HTERT RPE-1 (cell line): Measurements from ENCODE around the gene UNC13C.

Experiments used
- in situ Hi-C: fragments of 300-500 bp; cut with MboI; formaldehyde crosslinking; loops from 4 replicates; pipeline ENCODE4 v1.14.3; 2020; ENCODE audit warnings: low sequenced_read_pairs

Gene UNC13C

GRCh38 chr15:54559405-54560069, 581.3 kb downstream of the UNC13C start:
- in situ Hi-C loops: no loop called here

GRCh38 chr15:54560417-54560816, 582.2 kb downstream of the UNC13C start:
- in situ Hi-C loops: no loop called here

DNA sequence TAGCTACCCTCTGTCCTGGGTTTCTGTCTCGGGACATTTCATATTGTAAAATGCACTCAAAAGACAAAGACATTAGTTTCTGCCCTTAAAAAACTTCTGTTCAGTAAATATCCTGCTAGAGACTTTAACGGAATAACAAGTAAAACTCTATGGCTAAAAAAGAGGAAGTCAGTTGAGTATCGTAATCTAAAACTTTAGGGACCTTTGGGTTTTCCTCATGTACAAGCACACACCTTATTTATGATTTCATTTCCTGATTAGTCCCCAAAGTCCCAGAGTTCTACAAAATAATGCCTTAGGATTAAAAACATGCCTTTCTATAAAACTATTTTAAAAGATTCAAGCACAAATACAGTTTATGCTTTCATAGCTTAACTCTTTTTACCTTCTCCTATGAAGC, 585.9 kb downstream of the UNC13C start:
- in situ Hi-C loops: no loop called here

DNA sequence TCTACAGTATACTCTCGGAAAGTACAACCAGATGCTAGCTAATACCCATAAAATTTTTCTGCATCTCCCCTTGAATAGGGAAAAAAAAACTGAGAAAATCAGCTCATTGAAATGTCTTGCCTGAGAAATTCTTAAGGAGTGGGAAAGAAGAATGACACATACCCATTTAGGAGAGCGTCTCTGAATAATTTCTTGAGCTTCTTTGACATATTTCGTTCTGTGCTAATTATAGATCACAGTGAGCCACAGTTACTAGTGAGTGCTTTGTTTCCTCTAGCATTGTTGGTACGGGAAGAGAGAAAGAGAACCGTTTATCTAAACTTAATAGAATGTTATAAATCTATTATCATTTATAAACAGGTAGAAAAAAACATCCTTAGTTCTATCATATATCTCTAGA, 588.4 kb downstream of the UNC13C start:
- in situ Hi-C loops: no loop called here

DNA sequence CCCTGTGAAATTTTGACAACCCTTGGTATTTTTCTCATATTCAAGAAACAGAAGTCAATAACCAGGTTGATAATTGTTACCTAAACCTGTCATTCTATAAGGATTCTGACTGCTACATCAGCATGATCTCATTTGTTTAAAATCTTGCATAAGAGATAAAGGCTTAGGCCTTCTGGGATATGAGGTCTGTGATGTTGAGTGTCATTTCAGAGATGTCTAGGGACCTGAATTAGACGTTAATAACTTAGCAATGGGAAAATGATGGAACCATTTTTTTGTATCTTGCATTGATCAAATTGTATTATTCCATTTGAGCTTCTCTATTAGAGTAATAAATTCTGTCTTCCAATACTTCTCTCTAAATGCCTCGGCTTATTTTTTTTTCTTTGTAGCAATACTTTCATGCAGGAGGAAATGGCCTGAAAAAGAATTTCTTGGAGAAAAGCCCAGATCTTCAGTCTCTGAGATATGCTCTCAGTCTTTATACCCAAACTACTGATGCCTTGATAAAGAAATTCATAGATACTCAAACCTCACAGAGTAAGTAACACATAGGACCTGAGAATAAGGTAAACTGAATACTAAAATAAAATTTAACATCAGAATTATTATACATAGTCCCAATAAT, 589.3 kb downstream of the UNC13C start:
- in situ Hi-C loops: no loop called here

GRCh38 chr15:54568381-54568780, 590.1 kb downstream of the UNC13C start:
- in situ Hi-C loops: no loop called here

- in situ Hi-C loops: no loop called here
Measured at GRCh38 chr15:54571576-54571975, 593.3 kb downstream of the UNC13C start.

- in situ Hi-C loops: no loop called here
Measured at GRCh38 chr15:54575586-54575985, 597.3 kb downstream of the UNC13C start.

DNA sequence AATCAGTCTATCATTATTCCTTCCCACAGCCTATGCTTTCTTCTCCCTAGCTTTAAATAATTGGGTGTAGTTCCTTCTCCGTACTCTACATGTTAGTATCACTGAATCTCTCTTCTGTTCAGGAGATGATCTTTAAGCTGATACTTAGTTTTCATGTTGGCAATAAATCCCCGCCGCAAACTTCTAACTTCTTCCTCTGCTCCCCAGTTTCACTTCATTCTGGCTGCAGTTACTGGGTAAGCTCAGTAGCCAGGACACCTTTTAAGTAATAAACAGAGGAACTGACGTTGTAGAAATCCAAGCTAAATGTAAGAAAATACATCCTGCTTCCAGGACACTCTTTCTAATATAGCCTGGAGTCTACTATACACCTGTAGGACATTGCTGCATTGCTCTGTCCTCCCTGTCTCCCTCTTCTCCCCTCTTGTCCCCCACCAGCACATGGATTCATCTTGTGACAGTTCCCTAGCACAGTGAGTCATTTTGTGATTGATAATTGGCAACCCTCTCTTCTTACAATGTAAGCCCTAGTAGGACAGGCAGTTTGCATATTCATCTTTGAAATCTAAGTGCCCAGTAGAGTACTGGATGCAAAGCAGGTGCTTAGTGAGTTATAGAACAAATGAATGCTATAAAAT, 598.2 kb downstream of the UNC13C start:
- in situ Hi-C loops: no loop called here

- in situ Hi-C loops: no loop called here
Measured at GRCh38 chr15:54577476-54578250, 599.4 kb downstream of the UNC13C start.

DNA sequence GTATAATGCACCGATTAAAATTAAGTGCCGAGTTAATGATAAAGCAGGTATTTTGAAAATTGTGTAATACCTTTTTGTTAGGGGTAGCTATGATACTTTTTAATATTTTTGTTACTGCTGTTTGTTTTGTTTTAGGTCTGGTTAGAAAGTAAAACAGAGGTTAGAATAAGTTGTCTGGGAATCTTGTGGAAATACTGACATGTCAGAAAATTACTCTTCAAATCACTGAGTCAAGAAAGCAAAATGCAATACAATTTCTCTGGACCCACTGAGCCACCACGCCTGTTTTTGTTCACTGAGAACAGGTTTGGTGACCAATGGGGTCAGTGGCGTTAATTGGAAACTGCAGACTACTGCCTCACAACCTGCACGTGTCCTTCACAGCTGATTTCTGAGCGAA, 601.6 kb downstream of the UNC13C start:
- in situ Hi-C loops: no loop called here

DNA sequence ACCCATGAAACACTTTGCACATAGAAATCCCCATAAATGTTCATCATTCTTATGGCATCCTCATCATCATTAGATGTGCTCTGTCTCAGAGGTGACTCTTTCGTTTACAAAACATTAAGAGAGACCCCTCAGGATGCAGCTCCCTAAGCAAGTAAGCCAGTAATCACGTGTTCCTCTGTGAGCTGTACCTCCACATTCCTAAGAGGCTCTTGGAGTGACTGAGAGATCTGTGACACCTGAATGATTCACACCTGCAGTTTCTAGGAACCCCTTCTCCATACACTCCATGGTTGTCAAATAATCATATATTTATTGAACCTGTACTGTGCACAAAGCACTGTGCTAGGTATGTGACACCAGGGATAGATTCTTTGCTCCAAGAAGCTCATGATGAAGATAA, 602.4 kb downstream of the UNC13C start:
- in situ Hi-C loops: no loop called here

DNA sequence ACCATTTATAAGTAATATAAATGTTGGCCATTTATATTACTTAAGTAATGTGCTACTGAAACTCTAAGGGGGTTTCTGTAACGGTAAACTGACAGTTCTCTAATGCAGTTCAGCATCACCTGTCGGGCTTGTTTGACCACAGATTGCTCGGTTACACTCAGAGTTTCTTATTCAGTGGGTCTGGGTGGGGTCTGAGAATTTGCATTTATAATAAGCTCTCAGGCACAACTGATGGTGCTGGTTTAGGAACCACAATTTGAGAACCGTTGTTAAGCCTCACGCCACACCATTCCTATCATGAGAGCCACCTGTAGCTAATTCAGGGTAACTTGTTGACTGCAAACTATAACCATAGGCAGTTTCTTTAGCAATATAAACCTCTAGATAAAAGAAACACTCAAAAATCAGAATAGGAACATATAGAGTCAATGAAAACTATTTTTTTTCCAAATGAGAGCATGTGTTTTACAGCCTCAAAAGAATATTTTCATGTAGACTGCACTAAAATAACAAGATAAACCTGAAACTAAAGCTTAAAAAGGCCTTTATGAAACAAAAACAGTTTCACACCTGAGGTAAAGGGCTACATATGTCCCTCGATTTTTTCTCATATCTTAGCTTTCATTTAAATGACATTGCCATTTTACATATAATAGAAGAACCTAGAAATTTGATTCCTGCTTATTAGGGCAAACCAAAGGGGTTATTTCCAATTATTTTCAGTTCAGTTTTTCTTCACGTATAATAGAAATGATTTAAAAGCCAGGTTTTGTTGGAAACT, 604.8 kb downstream of the UNC13C start:
- in situ Hi-C loops: no loop called here

GRCh38 chr15:54585063-54585462, 606.8 kb downstream of the UNC13C start:
- in situ Hi-C loops: no loop called here

- in situ Hi-C loops: no loop called here
Measured at GRCh38 chr15:54594115-54594514, 615.9 kb downstream of the UNC13C start.

GRCh38 chr15:54599386-54599785, 621.1 kb downstream of the UNC13C start:
- in situ Hi-C loops: no loop called here

GRCh38 chr15:54605043-54605442, 626.8 kb downstream of the UNC13C start:
- in situ Hi-C loops: no loop called here

GRCh38 chr15:54605556-54605955, 627.3 kb downstream of the UNC13C start:
- in situ Hi-C loops: no loop called here

DNA sequence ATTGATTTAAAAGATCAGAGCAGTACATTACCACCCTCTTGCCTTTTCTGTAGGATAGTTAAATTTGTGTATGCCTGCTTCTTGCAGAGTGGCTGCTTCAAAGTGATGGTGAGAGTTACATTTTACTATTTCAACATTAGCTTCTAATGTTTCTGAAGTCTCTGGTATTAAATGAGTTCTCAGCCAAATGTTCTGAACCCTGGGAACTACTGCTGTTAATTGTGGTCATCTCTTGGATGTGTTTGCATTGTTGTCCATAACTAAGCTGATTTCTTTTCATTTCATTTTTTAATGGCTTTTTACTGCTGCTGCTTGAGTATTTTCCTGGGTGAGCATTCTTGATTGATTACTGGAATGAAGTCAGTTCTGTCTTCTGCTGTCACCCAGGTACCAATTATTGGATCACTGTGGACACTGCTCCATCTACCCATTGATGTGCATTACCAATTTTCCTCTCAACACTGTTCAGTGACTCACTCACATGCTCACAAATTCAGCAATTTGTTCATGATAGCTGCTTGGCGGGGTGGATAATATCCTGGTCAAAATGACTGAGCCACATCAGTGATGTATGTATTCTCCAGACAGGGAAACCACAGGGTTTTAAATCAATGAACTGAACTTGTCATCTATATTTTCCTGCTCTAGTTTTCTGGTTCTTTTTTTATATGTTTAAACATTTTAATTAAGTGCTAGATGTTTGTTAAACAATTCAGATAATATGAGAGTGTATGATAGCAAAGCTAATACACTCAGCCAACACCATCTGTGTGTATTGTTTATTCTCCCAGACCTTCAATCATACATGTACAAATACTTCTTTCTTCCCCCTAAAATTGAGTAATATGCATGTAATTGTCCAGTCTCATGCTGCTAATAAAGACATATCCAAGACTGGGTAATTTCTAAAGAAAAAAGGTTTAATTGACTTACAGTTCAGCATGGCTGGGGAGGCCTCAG, 630.9 kb downstream of the UNC13C start:
- in situ Hi-C loops: no loop called here

- in situ Hi-C loops: no loop called here
Measured at GRCh38 chr15:54618120-54618519, 639.9 kb downstream of the UNC13C start.
